Colonic mucosa (tissue), 4 donors: ENCODE measurements around the gene GALNT14. TPM values are rescaled to one million over a fixed set of nuclear protein-coding genes. Genes with fewer than 3 reads are reported as not detected.

Experiments used
- DNase-seq: peaks from one replicate; pipeline ENCODE4 v3.0.0-alpha.2; 2020
- H3K27ac ChIP-seq: fragments of 200-600 bp; one replicate; pipeline ENCODE4 v1.8.0; 2021
- H3K27me3 ChIP-seq: fragments of 200-600 bp; one replicate; pipeline ENCODE4 v1.8.0; 2021
- H3K36me3 ChIP-seq: fragments of 200-600 bp; one replicate; pipeline ENCODE4 v1.8.0; 2021
- H3K4me1 ChIP-seq: fragments of 200-600 bp; one replicate; pipeline ENCODE4 v1.8.0; 2021; ENCODE audit warnings: mild to moderate bottlenecking
- H3K4me3 ChIP-seq: fragments of 200-600 bp; one replicate; pipeline ENCODE4 v1.8.0; 2021
- H3K9ac ChIP-seq, 2 donors: one replicate each; pipeline ENCODE4 v1.7.0; 2013; ENCODE audit warnings: control low read depth in 2 of 2, low read depth in 2 of 2, low read length in 2 of 2
- H3K9me3 ChIP-seq: fragments of 200-600 bp; one replicate; pipeline ENCODE4 v1.8.0; 2021
- intact Hi-C: fragments of 100-400 bp; cut with DNase I; formaldehyde crosslinking; loops from one replicate; pipeline ENCODE4 v1.14.1; 2022
- total RNA-seq, 2 donors: library from RNA; stranded (reverse); fragmentation: NEBNext Ultra II Directional in 1 of 2; extraction: Animal tissue kit (Norgen Biotek cat#: 25700) in 1 of 2; gene quantifications; one replicate each; pipeline ENCODE4 v1.2.1, GENCODE V29; 2021
- TF ChIP-seq, protein P1 (sequence below): fragments of 200-600 bp; IDR thresholded peaks from one replicate; pipeline ENCODE4 v1.8.0; 2022; ENCODE audit warnings: antibody characterized with exemption, mild to moderate bottlenecking
- donor health status: healthy.
- donor health status: DM: no; HTN: no; CAD: no.
- donor health status: DM: no; HTN: no; CAD: no.

The GALNT14 gene
- total RNA-seq, 2 donors from 2014 or later, result 0.15 to 0.45 TPM

DNA sequence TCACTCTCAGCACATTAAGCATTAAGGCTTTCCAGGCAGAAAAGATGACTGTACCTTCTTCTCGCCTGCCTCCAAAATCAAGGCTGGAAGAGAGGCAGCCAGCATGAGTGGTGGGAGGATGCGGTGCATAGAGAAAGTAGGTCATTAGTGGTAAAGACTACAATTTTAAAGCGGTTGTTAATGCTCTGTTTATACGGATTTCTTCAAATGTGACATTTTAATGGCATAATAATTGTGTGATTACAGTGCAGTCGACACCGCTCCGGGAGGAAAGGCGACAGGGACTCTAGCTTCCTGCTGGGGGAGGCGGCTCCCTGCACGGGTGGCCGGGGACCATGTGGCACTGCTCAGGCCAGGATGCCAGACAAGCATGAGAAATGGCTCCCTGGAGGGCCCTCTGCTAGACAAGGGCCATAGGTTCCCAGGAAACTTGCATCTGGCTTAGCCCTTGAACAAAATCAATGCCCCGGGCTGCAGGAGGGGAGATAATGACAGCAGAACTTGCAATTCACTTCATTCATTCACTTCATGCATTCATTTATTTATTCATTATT, 129.6 kb downstream of the GALNT14 start:
- no peaks in the 10 kb centered on the region for H3K4me1 ChIP-seq
- intact Hi-C loops, result no loop called here
- no peak overlapping the region for H3K27ac ChIP-seq
- no peak overlapping the region for H3K4me3 ChIP-seq
- TF ChIP-seq, protein P1, sequence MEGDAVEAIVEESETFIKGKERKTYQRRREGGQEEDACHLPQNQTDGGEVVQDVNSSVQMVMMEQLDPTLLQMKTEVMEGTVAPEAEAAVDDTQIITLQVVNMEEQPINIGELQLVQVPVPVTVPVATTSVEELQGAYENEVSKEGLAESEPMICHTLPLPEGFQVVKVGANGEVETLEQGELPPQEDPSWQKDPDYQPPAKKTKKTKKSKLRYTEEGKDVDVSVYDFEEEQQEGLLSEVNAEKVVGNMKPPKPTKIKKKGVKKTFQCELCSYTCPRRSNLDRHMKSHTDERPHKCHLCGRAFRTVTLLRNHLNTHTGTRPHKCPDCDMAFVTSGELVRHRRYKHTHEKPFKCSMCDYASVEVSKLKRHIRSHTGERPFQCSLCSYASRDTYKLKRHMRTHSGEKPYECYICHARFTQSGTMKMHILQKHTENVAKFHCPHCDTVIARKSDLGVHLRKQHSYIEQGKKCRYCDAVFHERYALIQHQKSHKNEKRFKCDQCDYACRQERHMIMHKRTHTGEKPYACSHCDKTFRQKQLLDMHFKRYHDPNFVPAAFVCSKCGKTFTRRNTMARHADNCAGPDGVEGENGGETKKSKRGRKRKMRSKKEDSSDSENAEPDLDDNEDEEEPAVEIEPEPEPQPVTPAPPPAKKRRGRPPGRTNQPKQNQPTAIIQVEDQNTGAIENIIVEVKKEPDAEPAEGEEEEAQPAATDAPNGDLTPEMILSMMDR, result no peak
- H3K36me3 ChIP-seq, result no peaks in the 10 kb centered on the region
- H3K9me3 ChIP-seq, result no peaks in the 10 kb centered on the region
- H3K27me3 ChIP-seq, result no peaks in the 10 kb centered on the region
- no peak overlapping the region for H3K9ac ChIP-seq
- DNase-seq, result no peak

DNA sequence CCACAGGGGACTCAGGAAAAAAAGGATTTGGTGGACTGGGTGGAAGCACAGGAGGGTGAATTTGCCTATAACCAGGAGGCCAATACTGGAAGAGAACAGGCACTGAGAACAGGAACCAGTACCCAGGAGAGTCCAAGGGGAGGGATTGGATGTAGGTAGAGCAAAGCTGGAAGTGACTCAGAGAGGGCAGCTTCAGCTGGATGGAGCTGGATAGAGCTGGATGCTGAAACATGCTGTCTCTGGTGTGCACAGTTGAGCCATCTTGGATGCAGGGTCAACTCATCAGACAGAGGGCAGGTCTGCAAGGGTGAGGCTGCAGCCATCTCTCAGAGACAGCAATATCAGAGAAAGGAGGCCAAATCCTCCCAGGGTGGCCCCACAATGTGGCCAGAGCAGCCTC, 134.0 kb downstream of the GALNT14 start:
- H3K9ac ChIP-seq, result no peak overlapping the region
- H3K36me3 ChIP-seq, result no peaks in the 10 kb centered on the region
- H3K4me1 ChIP-seq, result no peaks in the 10 kb centered on the region
- no peaks in the 10 kb centered on the region for H3K9me3 ChIP-seq
- intact Hi-C loops, result no loop called here
- no peak overlapping the region for H3K27ac ChIP-seq
- TF ChIP-seq, protein P1, result no peak
- no peak overlapping the region for H3K4me3 ChIP-seq
- no peaks in the 10 kb centered on the region for H3K27me3 ChIP-seq
- no peak for DNase-seq

DNA sequence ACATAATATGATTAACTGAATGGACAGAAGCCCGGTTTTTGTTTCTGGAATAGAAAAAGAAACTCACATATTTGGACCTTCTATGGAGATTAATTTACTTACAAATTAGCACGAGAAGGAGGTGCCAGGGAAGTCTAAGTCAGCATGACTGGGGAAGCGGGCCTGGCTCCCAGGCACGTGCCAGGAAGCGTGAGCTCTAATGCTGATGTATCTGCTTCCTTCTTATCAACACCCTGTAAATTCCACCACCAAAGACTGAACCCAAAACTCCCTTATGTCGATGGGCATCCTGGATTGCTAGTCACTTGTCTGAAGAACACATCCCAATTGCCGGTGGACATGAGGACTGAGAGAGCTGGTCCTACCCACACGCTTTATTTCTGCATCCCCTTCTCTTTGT, 134.5 kb downstream of the GALNT14 start:
- DNase-seq, result no peak
- H3K9me3 ChIP-seq, result no peaks in the 10 kb centered on the region
- no peak overlapping the region for H3K9ac ChIP-seq
- intact Hi-C loops, result no loop called here
- no peak overlapping the region for H3K27ac ChIP-seq
- no peaks in the 10 kb centered on the region for H3K36me3 ChIP-seq
- TF ChIP-seq, protein P1, result no peak
- no peaks in the 10 kb centered on the region for H3K4me1 ChIP-seq
- no peaks in the 10 kb centered on the region for H3K27me3 ChIP-seq
- no peak overlapping the region for H3K4me3 ChIP-seq

DNA sequence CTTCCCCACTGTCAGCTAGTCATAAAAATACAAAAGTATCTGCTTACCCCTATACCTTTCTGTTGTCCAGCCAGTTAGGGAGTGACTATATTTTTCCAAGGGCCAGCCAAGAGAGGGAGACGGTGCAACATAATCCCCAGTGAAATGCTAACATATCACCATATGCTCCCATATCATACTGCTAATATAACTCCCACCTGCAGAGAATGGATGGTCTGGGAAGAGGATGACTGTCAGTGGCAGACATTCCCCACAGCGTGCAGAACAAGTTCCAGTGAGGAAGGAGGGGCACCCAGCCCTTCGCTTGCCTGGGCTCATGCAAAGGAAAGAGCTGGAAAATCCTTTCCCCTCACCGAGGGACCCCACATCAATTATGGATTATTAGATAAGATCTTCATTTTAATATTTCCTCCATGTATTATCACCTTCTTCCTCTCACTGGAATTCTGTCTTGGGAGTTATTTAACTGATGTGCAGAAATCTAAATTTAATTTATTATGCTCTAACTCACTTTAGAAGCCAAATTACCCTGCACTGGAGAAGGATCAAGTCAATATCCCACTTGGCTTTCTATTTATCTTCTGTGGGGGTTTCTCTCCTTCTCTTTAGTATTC, 135.6 kb downstream of the GALNT14 start:
- H3K9ac ChIP-seq, result no peak overlapping the region
- no peak overlapping the region for H3K27ac ChIP-seq
- H3K27me3 ChIP-seq, result no peaks in the 10 kb centered on the region
- no peaks in the 10 kb centered on the region for H3K36me3 ChIP-seq
- H3K4me3 ChIP-seq, result no peak overlapping the region
- TF ChIP-seq, protein P1, result no peak
- H3K9me3 ChIP-seq, result no peaks in the 10 kb centered on the region
- DNase-seq, result no peak
- intact Hi-C loops, result no loop called here
- H3K4me1 ChIP-seq, result no peaks in the 10 kb centered on the region

DNA sequence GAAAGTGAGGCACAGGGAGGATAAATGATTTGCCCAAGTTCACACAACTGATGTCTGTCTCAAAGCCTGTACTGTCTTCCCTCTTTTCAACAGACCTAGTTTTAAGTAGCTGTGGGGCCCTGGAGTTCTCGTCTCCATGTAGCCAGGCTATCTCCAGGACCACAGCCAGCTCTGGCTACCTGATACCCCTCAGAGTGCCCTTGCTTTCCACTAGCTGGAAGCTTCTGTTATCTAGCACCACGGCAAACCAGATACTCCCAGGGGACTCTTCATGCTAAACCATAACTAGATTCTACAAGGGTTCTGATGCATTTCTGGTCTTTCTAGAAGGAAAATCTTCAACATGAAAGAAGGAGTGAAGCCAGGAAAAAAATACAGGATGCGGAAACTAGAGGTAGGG, 137.3 kb downstream of the GALNT14 start:
- no peak for DNase-seq
- no peaks in the 10 kb centered on the region for H3K4me1 ChIP-seq
- no peak overlapping the region for H3K9ac ChIP-seq
- H3K36me3 ChIP-seq, result no peaks in the 10 kb centered on the region
- H3K27me3 ChIP-seq, result no peaks in the 10 kb centered on the region
- intact Hi-C loops, result no loop called here
- no peaks in the 10 kb centered on the region for H3K9me3 ChIP-seq
- TF ChIP-seq, protein P1, result no peak
- H3K4me3 ChIP-seq, result no peak overlapping the region
- H3K27ac ChIP-seq, result no peak overlapping the region
